ENCODE data around the gene PFN1.

PFN1 gene

GRCh38 chr17:4937553-4937952, 10.8 kb downstream of the PFN1 start:
- Histone ChIP-seq H3K4me2 (ENCODE audit: low read length) (no peak overlapping the region), H3K27ac (ENCODE audit: low read depth, low read length) (no peak overlapping the region)

DNA sequence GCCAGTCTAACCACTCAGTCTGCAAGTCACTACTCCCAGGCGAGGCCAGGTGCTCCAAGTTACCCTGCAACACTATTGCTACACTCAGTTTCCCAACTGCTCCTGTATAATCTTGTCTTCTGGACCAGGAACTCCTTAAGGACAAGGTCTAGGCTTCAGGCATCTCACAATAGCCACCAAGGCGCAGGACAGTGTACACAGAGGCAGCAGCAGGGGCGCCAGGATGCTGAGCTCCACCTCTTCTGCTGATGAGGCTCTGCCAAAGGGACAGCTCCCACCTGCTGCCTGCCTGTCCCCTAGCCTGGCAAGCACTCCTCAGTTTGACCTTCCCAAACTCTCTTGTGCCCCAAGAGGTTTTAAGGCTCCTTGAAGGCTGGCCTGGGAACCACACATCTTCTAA, 11.9 kb downstream of the PFN1 start:
- no peak overlapping the region for H3K4me2 ChIP-seq (ENCODE audit: low read length)
- H3K4me3 ChIP-seq (ENCODE audit: low read length) = no peak overlapping the region
- H3K79me2 ChIP-seq (ENCODE audit: control insufficient read depth, low read length) = peaks cover 33% of the 10 kb centered on the region
- H3F3A ChIP-seq (ENCODE audit: control insufficient read depth, insufficient read depth) = peaks cover 7% of the 10 kb centered on the region
- H3K36me3 ChIP-seq (ENCODE audit: control insufficient read depth, low read length) = peaks cover 56% of the 10 kb centered on the region
- H3K9me2 ChIP-seq (replicated peaks; ENCODE audit: control insufficient read depth, low read length) = no peaks in the 10 kb centered on the region
- peaks cover 26% of the 10 kb centered on the region for H3K4me1 ChIP-seq (ENCODE audit: control insufficient read depth, low read length)
- TF ChIP-seq EZH2phosphoT487 (IDR thresholded peaks at IDR 0.05; ENCODE audit: borderline replicate concordance, low read length) = no peak
- TF ChIP-seq, protein P1, sequence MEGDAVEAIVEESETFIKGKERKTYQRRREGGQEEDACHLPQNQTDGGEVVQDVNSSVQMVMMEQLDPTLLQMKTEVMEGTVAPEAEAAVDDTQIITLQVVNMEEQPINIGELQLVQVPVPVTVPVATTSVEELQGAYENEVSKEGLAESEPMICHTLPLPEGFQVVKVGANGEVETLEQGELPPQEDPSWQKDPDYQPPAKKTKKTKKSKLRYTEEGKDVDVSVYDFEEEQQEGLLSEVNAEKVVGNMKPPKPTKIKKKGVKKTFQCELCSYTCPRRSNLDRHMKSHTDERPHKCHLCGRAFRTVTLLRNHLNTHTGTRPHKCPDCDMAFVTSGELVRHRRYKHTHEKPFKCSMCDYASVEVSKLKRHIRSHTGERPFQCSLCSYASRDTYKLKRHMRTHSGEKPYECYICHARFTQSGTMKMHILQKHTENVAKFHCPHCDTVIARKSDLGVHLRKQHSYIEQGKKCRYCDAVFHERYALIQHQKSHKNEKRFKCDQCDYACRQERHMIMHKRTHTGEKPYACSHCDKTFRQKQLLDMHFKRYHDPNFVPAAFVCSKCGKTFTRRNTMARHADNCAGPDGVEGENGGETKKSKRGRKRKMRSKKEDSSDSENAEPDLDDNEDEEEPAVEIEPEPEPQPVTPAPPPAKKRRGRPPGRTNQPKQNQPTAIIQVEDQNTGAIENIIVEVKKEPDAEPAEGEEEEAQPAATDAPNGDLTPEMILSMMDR (IDR thresholded peaks at IDR 0.05; ENCODE audit: low read depth, low read length, poor library complexity, severe bottlenecking) = no peak
- no peaks in the 10 kb centered on the region for H3K9me3 ChIP-seq (ENCODE audit: control insufficient read depth, insufficient read depth, low read length)
- H3K27ac ChIP-seq (ENCODE audit: low read depth, low read length) = no peak overlapping the region
- no peaks in the 10 kb centered on the region for H3K27me3 ChIP-seq (ENCODE audit: control insufficient read depth, low read length)
- H4K20me1 ChIP-seq (ENCODE audit: control insufficient read depth, insufficient read depth, low read depth, low read length) = no peaks in the 10 kb centered on the region; the same call in 1 of the 2 replicates

More at GRCh38 chr17:4937553-4937952, 10.8 kb downstream of the PFN1 start:
- Histone ChIP-seq H3K4me3 (ENCODE audit: low read length) (no peak overlapping the region), H3K36me3 (ENCODE audit: control insufficient read depth, low read length) (peaks cover 67% of the 10 kb centered on the region), H3K27me3 (ENCODE audit: control insufficient read depth, low read length) (no peaks in the 10 kb centered on the region), H3K9me3 (ENCODE audit: control insufficient read depth, insufficient read depth, low read length) (no peaks in the 10 kb centered on the region), H3K4me1 (ENCODE audit: control insufficient read depth, low read length) (peaks cover 37% of the 10 kb centered on the region), H3K9me2 (replicated peaks; ENCODE audit: control insufficient read depth, low read length) (no peaks in the 10 kb centered on the region), H3F3A (ENCODE audit: control insufficient read depth, insufficient read depth) (peaks cover 18% of the 10 kb centered on the region), H3K79me2 (ENCODE audit: control insufficient read depth, low read length) (peaks cover 44% of the 10 kb centered on the region), H4K20me1 (ENCODE audit: control insufficient read depth, insufficient read depth, low read depth, low read length) (no peaks in the 10 kb centered on the region; the same call in 1 of the 2 replicates)
- TF ChIP-seq, protein P1 (IDR thresholded peaks at IDR 0.05; ENCODE audit: low read depth, low read length, poor library complexity, severe bottlenecking) = no peak
- no peak for TF ChIP-seq EZH2phosphoT487 (IDR thresholded peaks at IDR 0.05; ENCODE audit: borderline replicate concordance, low read length)

- Histone ChIP-seq H3K9me2 (replicated peaks; ENCODE audit: control insufficient read depth, low read length) (no peaks in the 10 kb centered on the region), H3K27me3 (ENCODE audit: control insufficient read depth, low read length) (no peaks in the 10 kb centered on the region), H3K4me3 (ENCODE audit: low read length) (no peak overlapping the region), H3K79me2 (ENCODE audit: control insufficient read depth, low read length) (peaks cover 25% of the 10 kb centered on the region), H3K36me3 (ENCODE audit: control insufficient read depth, low read length) (peaks cover 48% of the 10 kb centered on the region), H4K20me1 (ENCODE audit: control insufficient read depth, insufficient read depth, low read depth, low read length) (no peaks in the 10 kb centered on the region; the same call in 1 of the 2 replicates), H3K27ac (ENCODE audit: low read depth, low read length) (no peak overlapping the region), H3F3A (ENCODE audit: control insufficient read depth, insufficient read depth) (peaks cover 4% of the 10 kb centered on the region), H3K4me2 (ENCODE audit: low read length) (no peak overlapping the region), H3K9me3 (ENCODE audit: control insufficient read depth, insufficient read depth, low read length) (no peaks in the 10 kb centered on the region), H3K4me1 (ENCODE audit: control insufficient read depth, low read length) (peaks cover 22% of the 10 kb centered on the region)
- no peak for TF ChIP-seq EZH2phosphoT487 (IDR thresholded peaks at IDR 0.05; ENCODE audit: borderline replicate concordance, low read length)
- TF ChIP-seq, protein P1 (IDR thresholded peaks at IDR 0.05; ENCODE audit: low read depth, low read length, poor library complexity, severe bottlenecking) = no peak
Measured at GRCh38 chr17:4935650-4936049, 12.7 kb downstream of the PFN1 start.

Data from DOHH2 (cell line).